CD4-positive, alpha-beta T cell (primary cell): Measurements from ENCODE around the gene KIF3A. TPM values are rescaled to one million over a fixed set of nuclear protein-coding genes. Genes with fewer than 3 reads are reported as not detected.

Experiments used
- ATAC-seq: fragments of 200-7000 bp; cut with Tn5 transposase; one replicate; pipeline ENCODE4 v1.10.0; 2022; ENCODE audit warnings: mild to moderate bottlenecking; ENCODE audit not compliant: poor library complexity
- CTCF ChIA-PET: fragments of 350-600 bp; sonication (Branson Sonifier 250); formaldehyde crosslinking; loops from one replicate; lab custom pipeline; 2021; ENCODE audit warnings: antibody characterized with exemption, inconsistent platforms; lab: Charles Lee
- POLR2A ChIA-PET: fragments of 350-600 bp; sonication (Branson Sonifier 250); formaldehyde crosslinking; loops from one replicate; lab custom pipeline; 2021; ENCODE audit warnings: antibody characterized with exemption, inconsistent platforms; lab: Charles Lee
- DNase-seq, 14 experiments: peaks; one replicate each; pipeline ENCODE4 v3.0.0-alpha.2; 2013 to 2020; ENCODE audit warnings: mixed read lengths in 2 of 14
- H3K27ac ChIP-seq, 2 donors: one replicate each; pipeline versions ENCODE4 v1.5.1 to v1.7.0; 2013; ENCODE audit warnings: low read length in 2 of 2, low read depth in 1 of 2, mild to moderate bottlenecking in 1 of 2
- H3K27me3 ChIP-seq, 2 experiments: 1 replicate in 1 of 2; 2 replicates in 1 of 2; pipeline versions ENCODE4 v1.6.1 to v1.7.0; 2013; ENCODE audit warnings: low read length in 2 of 2, control low read depth in 1 of 2, mild to moderate bottlenecking in 1 of 2, moderate library complexity in 1 of 2; ENCODE audit not compliant: insufficient read depth in 2 of 2, control insufficient read depth in 1 of 2
- H3K36me3 ChIP-seq: one replicate; pipeline ENCODE4 v1.6.1; 2013; ENCODE audit warnings: low read length, control low read depth; ENCODE audit not compliant: insufficient read depth
- H3K4me1 ChIP-seq: one replicate; pipeline ENCODE4 v1.6.1; 2013; ENCODE audit warnings: low read length, control low read depth; ENCODE audit not compliant: insufficient read depth
- H3K4me3 ChIP-seq: one replicate; pipeline ENCODE4 v1.5.1; 2013; ENCODE audit warnings: mild to moderate bottlenecking, low read length, moderate library complexity
- H3K9me3 ChIP-seq, 2 experiments: 1 replicate in 1 of 2; 2 replicates in 1 of 2; pipeline versions ENCODE4 v1.6.1 to v1.7.0; 2013; ENCODE audit warnings: low read length in 2 of 2, mild to moderate bottlenecking in 2 of 2, control low read depth in 1 of 2, moderate library complexity in 1 of 2; ENCODE audit not compliant: control insufficient read depth in 1 of 2, insufficient read depth in 1 of 2
- H3K27ac Mint-ChIP-seq: one replicate; pipeline ENCODE4 v1.8.0; 2020; ENCODE audit warnings: mixed read lengths
- H3K27me3 Mint-ChIP-seq: one replicate; pipeline ENCODE4 v1.8.0; 2021; ENCODE audit warnings: mixed read lengths
- H3K36me3 Mint-ChIP-seq: one replicate; pipeline ENCODE4 v1.8.0; 2021; ENCODE audit warnings: low read depth, mixed read lengths
- H3K4me1 Mint-ChIP-seq: one replicate; pipeline ENCODE4 v1.8.0; 2021; ENCODE audit warnings: low read depth, mixed read lengths
- H3K4me3 Mint-ChIP-seq: one replicate; pipeline ENCODE4 v1.8.0; 2020; ENCODE audit warnings: mild to moderate bottlenecking, mixed read lengths
- H3K9me3 Mint-ChIP-seq: one replicate; pipeline ENCODE4 v1.8.0; 2020; ENCODE audit warnings: mixed read lengths
- intact Hi-C, 2 experiments: fragments of 100-400 bp; cut with DNase I in 1 of 2; cut with micrococcal nuclease in 1 of 2; formaldehyde crosslinking; loops; one replicate each; pipeline versions ENCODE4 v1.15.1 to v1.9.0; 2023 to 2025; cut with DNase I, micrococcal nuclease
- total RNA-seq, 174 experiments: library from RNA in 2 of 174; stranded (reverse) in 2 of 174; gene quantifications; one replicate each; pipeline ENCODE4 v1.2.3 and lab custom pipeline; 2021 to 2026
- TF ChIP-seq, protein P1 (sequence below): fragments of 200-600 bp; IDR thresholded peaks from one replicate; pipeline ENCODE4 v1.8.0; 2022; ENCODE audit warnings: antibody characterized with exemption, mild to moderate bottlenecking

Gene KIF3A
- total RNA-seq, 2 experiments from 2014 or later = 10.2 to 12.4 TPM

DNA sequence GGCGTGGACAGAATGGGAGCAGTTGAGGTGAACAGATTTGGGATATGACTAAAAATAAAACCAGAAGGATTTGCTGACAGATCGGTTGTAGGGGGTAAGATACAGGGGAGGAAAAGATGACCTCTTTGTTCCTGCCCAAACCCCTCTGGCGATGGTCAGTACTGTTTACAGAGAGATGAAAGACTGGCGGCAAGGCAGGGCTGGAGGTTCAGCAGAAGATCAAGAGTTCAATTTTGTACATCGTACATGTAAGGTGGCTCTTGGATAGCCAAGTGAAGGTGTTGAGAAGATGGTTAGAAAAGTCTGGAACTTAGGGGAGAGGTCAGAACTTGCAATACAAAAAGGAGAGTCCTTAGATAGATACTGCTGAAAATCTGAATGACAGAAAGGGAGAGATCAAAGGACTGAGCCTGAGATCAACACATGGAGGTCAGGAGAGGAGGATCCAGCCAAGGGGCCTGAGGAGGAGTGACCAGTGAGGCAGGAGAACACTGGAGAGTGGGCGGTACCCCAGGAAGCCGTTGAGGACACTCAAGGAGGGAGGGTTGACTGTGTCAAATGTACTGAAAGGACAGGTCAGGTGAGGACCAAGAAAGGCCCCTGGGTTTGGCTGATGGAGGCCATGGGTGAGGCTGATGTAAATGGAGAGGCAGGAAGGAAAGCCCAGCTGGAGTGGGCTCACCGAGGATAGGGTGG is 56.4 kb downstream of the KIF3A start:
- POLR2A ChIA-PET = no interaction called here
- CTCF ChIA-PET = no interaction called here
- no peaks in the 10 kb centered on the region for H3K36me3 Mint-ChIP-seq
- DNase-seq (no peak), ATAC-seq (no peak)
- H3K4me3 Mint-ChIP-seq = no peak overlapping the region
- no peaks in the 10 kb centered on the region for H3K4me1 Mint-ChIP-seq
- no peaks in the 10 kb centered on the region for H3K9me3 Mint-ChIP-seq
- intact Hi-C loops = no loop called here
- Histone ChIP-seq H3K4me1 (no peaks in the 10 kb centered on the region), H3K27ac (no peak overlapping the region), H3K27me3 (no peaks in the 10 kb centered on the region), H3K36me3 (no peaks in the 10 kb centered on the region), H3K4me3 (no peak overlapping the region), H3K9me3 (no peaks in the 10 kb centered on the region)
- H3K27me3 Mint-ChIP-seq = no peaks in the 10 kb centered on the region
- H3K27ac Mint-ChIP-seq = no peak overlapping the region
- TF ChIP-seq, protein P1, sequence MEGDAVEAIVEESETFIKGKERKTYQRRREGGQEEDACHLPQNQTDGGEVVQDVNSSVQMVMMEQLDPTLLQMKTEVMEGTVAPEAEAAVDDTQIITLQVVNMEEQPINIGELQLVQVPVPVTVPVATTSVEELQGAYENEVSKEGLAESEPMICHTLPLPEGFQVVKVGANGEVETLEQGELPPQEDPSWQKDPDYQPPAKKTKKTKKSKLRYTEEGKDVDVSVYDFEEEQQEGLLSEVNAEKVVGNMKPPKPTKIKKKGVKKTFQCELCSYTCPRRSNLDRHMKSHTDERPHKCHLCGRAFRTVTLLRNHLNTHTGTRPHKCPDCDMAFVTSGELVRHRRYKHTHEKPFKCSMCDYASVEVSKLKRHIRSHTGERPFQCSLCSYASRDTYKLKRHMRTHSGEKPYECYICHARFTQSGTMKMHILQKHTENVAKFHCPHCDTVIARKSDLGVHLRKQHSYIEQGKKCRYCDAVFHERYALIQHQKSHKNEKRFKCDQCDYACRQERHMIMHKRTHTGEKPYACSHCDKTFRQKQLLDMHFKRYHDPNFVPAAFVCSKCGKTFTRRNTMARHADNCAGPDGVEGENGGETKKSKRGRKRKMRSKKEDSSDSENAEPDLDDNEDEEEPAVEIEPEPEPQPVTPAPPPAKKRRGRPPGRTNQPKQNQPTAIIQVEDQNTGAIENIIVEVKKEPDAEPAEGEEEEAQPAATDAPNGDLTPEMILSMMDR = no peak

DNA sequence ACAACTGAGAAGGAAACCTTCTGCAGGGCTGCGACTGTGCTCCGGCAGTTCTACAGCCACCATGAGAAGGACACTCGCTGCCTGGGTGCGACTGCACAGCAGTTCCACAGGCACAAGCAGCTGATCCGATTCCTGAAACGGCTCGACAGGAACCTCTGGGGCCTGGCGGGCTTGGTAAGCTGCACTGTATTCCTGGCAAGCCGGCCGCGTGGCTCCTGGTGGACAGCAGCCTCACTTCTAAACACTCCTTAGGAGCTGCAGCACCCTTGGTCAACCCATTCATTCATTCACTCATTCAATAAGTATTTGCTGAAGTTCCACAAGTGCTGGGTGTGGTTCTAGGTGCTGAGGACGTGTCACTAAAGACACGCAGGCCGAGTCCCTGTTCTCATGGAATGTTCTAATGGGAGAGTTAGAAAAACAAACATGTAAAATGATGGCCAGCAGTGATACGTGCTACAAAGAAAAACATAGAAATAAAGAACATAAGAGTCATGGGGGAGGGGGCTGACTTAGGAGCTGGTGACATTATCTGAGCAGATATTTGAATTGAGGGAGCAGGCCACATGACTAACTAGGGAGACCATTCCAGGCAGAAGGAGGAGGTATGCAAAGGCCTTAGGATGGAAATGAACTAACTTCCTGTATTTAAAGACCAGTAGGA is 57.5 kb downstream of the KIF3A start:
- CTCF ChIA-PET = no interaction called here
- H3K27ac Mint-ChIP-seq = no peak overlapping the region

DNA sequence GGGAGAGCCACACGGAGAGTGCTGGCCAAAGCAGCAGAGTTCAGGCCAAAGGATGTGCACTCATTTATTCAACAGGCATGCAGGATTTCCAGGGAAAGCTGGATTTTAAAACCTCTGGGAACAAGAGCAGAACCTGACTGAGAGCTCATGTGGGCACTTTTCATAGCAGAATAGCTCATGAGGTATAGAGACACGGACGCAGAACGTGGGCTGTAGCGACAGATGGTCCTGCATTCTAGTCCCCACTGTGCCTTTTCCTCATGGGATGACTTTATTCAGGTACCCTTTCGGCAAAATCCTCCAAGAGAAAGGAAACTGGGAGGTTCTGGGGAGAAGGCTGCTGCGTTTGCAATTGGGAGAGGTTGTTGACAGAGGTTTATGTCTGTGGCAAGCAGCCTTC is 58.2 kb downstream of the KIF3A start:
- TF ChIP-seq, protein P1 = no peak
- H3K4me1 Mint-ChIP-seq = no peaks in the 10 kb centered on the region
- no peak overlapping the region for H3K4me3 Mint-ChIP-seq
- POLR2A ChIA-PET = no interaction called here
- H3K27me3 Mint-ChIP-seq = no peaks in the 10 kb centered on the region
- CTCF ChIA-PET = no interaction called here
- peaks cover under 1% of the 10 kb centered on the region for H3K4me1 ChIP-seq
- no peaks in the 10 kb centered on the region for H3K9me3 ChIP-seq
- H3K27me3 ChIP-seq = no peaks in the 10 kb centered on the region
- intact Hi-C loops = no loop called here
- no peak overlapping the region for H3K27ac ChIP-seq
- no peaks in the 10 kb centered on the region for H3K9me3 Mint-ChIP-seq
- H3K36me3 Mint-ChIP-seq = no peaks in the 10 kb centered on the region
- no peak overlapping the region for H3K4me3 ChIP-seq
- DNase-seq (no peak), ATAC-seq (no peak)
- H3K27ac Mint-ChIP-seq = no peak overlapping the region
- H3K36me3 ChIP-seq = no peaks in the 10 kb centered on the region

More for the DNA sequence above, 57.5 kb downstream of the KIF3A start:
- no peaks in the 10 kb centered on the region for H3K9me3 Mint-ChIP-seq
- no peak for DNase-seq
- ATAC-seq = no peak
- Histone ChIP-seq H3K4me3 (no peak overlapping the region), H3K9me3 (no peaks in the 10 kb centered on the region), H3K27me3 (no peaks in the 10 kb centered on the region), H3K4me1 (no peaks in the 10 kb centered on the region), H3K27ac (no peak overlapping the region), H3K36me3 (no peaks in the 10 kb centered on the region)
- intact Hi-C loops = no loop called here
- H3K4me3 Mint-ChIP-seq = no peak overlapping the region
- TF ChIP-seq, protein P1 = no peak
- H3K36me3 Mint-ChIP-seq = no peaks in the 10 kb centered on the region
- POLR2A ChIA-PET = no interaction called here
- H3K4me1 Mint-ChIP-seq = no peaks in the 10 kb centered on the region
- H3K27me3 Mint-ChIP-seq = no peaks in the 10 kb centered on the region
